A673 (cell line): ENCODE measurements around the gene HSDL2.

Experiments used
- EZH2 ChIP-seq: fragments of 200-600 bp; sonication (generic); IDR thresholded peaks from 2 replicates; pipeline ENCODE4 v1.6.1; 2017; ENCODE audit warnings: borderline replicate concordance, low read depth, mild to moderate bottlenecking, mixed read lengths, antibody characterized with exemption, low read length; ENCODE audit not compliant: poor library complexity, severe bottlenecking
- TF ChIP-seq, protein P1 (sequence below): fragments of 300-800, 200-600 bp; sonication (generic); conservative IDR thresholded peaks from 2 replicates; pipeline ENCODE4 v1.5.1; 2017; ENCODE audit warnings: low read depth, mild to moderate bottlenecking, antibody characterized with exemption, low read length, moderate library complexity, mixed read lengths

GRCh38 chr9:112332977-112333638, 46.8 kb upstream of the HSDL2 start, which contains the start of gene PTBP3:
- TF ChIP-seq, protein P1, sequence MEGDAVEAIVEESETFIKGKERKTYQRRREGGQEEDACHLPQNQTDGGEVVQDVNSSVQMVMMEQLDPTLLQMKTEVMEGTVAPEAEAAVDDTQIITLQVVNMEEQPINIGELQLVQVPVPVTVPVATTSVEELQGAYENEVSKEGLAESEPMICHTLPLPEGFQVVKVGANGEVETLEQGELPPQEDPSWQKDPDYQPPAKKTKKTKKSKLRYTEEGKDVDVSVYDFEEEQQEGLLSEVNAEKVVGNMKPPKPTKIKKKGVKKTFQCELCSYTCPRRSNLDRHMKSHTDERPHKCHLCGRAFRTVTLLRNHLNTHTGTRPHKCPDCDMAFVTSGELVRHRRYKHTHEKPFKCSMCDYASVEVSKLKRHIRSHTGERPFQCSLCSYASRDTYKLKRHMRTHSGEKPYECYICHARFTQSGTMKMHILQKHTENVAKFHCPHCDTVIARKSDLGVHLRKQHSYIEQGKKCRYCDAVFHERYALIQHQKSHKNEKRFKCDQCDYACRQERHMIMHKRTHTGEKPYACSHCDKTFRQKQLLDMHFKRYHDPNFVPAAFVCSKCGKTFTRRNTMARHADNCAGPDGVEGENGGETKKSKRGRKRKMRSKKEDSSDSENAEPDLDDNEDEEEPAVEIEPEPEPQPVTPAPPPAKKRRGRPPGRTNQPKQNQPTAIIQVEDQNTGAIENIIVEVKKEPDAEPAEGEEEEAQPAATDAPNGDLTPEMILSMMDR: no peak
- no peak for TF ChIP-seq EZH2
